Astrocyte (in vitro differentiated cells and primary cell): ENCODE measurements around the gene CARD11. TPM values are rescaled to one million over a fixed set of nuclear protein-coding genes. Genes with fewer than 3 reads are reported as not detected.

Experiments used
- DNase-seq: peaks from one replicate; pipeline ENCODE4 v3.0.0-alpha.2; 2010; ENCODE audit warnings: low read depth
- FAIRE-seq: peaks from 2 replicates; lab custom pipeline; 2011; peaks lifted over from hg19 to GRCh38; lab: Jason Lieb, UNC
- H2AFZ ChIP-seq: 2 replicates; pipeline ENCODE4 v1.6.0; 2012; ENCODE audit warnings: low read depth, low read length, inconsistent platforms
- H3K27ac ChIP-seq: 2 replicates; pipeline ENCODE4 v1.5.1; 2011; ENCODE audit warnings: low read depth, low read length, inconsistent platforms
- H3K27me3 ChIP-seq: 2 replicates; pipeline ENCODE4 v1.6.0; 2011; ENCODE audit warnings: low read length, inconsistent platforms; ENCODE audit not compliant: insufficient read depth
- H3K36me3 ChIP-seq: 2 replicates; pipeline ENCODE4 v1.5.1; 2011; ENCODE audit warnings: low read length, inconsistent platforms; ENCODE audit not compliant: insufficient read depth
- H3K4me1 ChIP-seq: 2 replicates; pipeline ENCODE4 v1.5.1; 2011; ENCODE audit warnings: low read length, inconsistent platforms; ENCODE audit not compliant: insufficient read depth
- H3K4me2 ChIP-seq: 2 replicates; pipeline ENCODE4 v1.6.0; 2012; ENCODE audit warnings: low read length, inconsistent platforms
- H3K4me3 ChIP-seq: 2 replicates; pipeline ENCODE4 v1.5.1; 2011; ENCODE audit warnings: low read depth, mild to moderate bottlenecking, low read length, inconsistent platforms; ENCODE audit not compliant: insufficient read depth
- H3K79me2 ChIP-seq: 2 replicates; pipeline ENCODE4 v1.6.0; 2012; ENCODE audit warnings: mild to moderate bottlenecking, low read length, inconsistent platforms; ENCODE audit not compliant: insufficient read depth
- H3K9ac ChIP-seq: 2 replicates; pipeline ENCODE4 v1.6.0; 2012; ENCODE audit warnings: mild to moderate bottlenecking, low read length, inconsistent platforms
- H3K9me3 ChIP-seq: 2 replicates; pipeline ENCODE4 v1.5.1; 2012; ENCODE audit warnings: low read depth, mild to moderate bottlenecking, low read length, inconsistent platforms; ENCODE audit not compliant: insufficient read depth
- H4K20me1 ChIP-seq: 2 replicates; pipeline ENCODE4 v1.6.0; 2012; ENCODE audit warnings: low read length, inconsistent platforms; ENCODE audit not compliant: insufficient read depth
- H3K27ac Mint-ChIP-seq: one replicate; pipeline ENCODE4 v1.8.0; 2021; ENCODE audit warnings: mild to moderate bottlenecking, mixed read lengths; ENCODE audit not compliant: unreplicated experiment
- H3K27me3 Mint-ChIP-seq: one replicate; pipeline ENCODE4 v1.8.0; 2021; ENCODE audit warnings: low read depth, mixed read lengths; ENCODE audit not compliant: unreplicated experiment
- H3K36me3 Mint-ChIP-seq: one replicate; pipeline ENCODE4 v1.8.0; 2021; ENCODE audit warnings: low read depth, mixed read lengths; ENCODE audit not compliant: unreplicated experiment
- H3K4me1 Mint-ChIP-seq: one replicate; pipeline ENCODE4 v1.8.0; 2021; ENCODE audit warnings: low read depth, mixed read lengths; ENCODE audit not compliant: unreplicated experiment
- H3K4me3 Mint-ChIP-seq: one replicate; pipeline ENCODE4 v1.8.0; 2021; ENCODE audit warnings: mild to moderate bottlenecking, moderate library complexity, mixed read lengths; ENCODE audit not compliant: unreplicated experiment
- H3K9me3 Mint-ChIP-seq: one replicate; pipeline ENCODE4 v1.8.0; 2021; ENCODE audit warnings: mild to moderate bottlenecking, mixed read lengths; ENCODE audit not compliant: unreplicated experiment
- CTCF ChIP-seq: IDR thresholded peaks from 2 replicates; pipeline ENCODE4 v1.5.1; 2011; ENCODE audit warnings: low read depth, mild to moderate bottlenecking, inconsistent platforms, low read length, moderate library complexity; ENCODE audit not compliant: insufficient read depth
- EZH2 ChIP-seq: IDR thresholded peaks from 2 replicates; pipeline ENCODE4 v1.6.1; 2012; ENCODE audit warnings: mild to moderate bottlenecking, low read length, inconsistent platforms; ENCODE audit not compliant: insufficient read depth
- total RNA-seq: library from RNA; stranded (reverse); gene quantifications from 2 replicates; pipeline ENCODE4 v1.2.1, GENCODE V29; 2021

CARD11 gene
- total RNA-seq, 1 donor from 2014 or later = 9.5 TPM

- no peak overlapping the region for H3K4me3 ChIP-seq
- H3K27ac ChIP-seq = no peak overlapping the region
- H3K4me1 Mint-ChIP-seq = no peaks in the 10 kb centered on the region
- no peaks in the 10 kb centered on the region for H3K36me3 Mint-ChIP-seq
- H3K4me2 ChIP-seq = no peak overlapping the region
- H3K9me3 ChIP-seq = no peaks in the 10 kb centered on the region
- no peak overlapping the region for H3K9ac ChIP-seq
- FAIRE-seq (no peak), DNase-seq (no peak)
- H3K4me3 Mint-ChIP-seq = no peak overlapping the region
- H3K27me3 ChIP-seq = peaks cover 2% of the 10 kb centered on the region
- H3K36me3 ChIP-seq = no peaks in the 10 kb centered on the region
- no peaks in the 10 kb centered on the region for H3K4me1 ChIP-seq
- H3K79me2 ChIP-seq = no peaks in the 10 kb centered on the region
- peaks cover 6% of the 10 kb centered on the region for H3K27me3 Mint-ChIP-seq
- H4K20me1 ChIP-seq = no peaks in the 10 kb centered on the region
- no peak overlapping the region for H2AFZ ChIP-seq
- TF ChIP-seq EZH2 = no peak
- TF ChIP-seq CTCF = no peak
- no peak overlapping the region for H3K27ac Mint-ChIP-seq
- H3K9me3 Mint-ChIP-seq = peaks cover 4% of the 10 kb centered on the region
Observed at GRCh38 chr7:2972835-2973161, 70.9 kb downstream of the CARD11 start.

- Histone ChIP-seq H4K20me1 (no peaks in the 10 kb centered on the region), H2AFZ (no peak overlapping the region), H3K27me3 (peaks cover 2% of the 10 kb centered on the region), H3K4me2 (no peak overlapping the region), H3K79me2 (no peaks in the 10 kb centered on the region), H3K4me1 (no peaks in the 10 kb centered on the region), H3K4me3 (no peak overlapping the region), H3K9ac (no peak overlapping the region), H3K36me3 (no peaks in the 10 kb centered on the region), H3K9me3 (no peaks in the 10 kb centered on the region), H3K27ac (no peak overlapping the region)
- Mint-ChIP-seq H3K9me3 (peaks cover 4% of the 10 kb centered on the region), H3K36me3 (no peaks in the 10 kb centered on the region), H3K27ac (no peak overlapping the region), H3K4me3 (no peak overlapping the region), H3K27me3 (peaks cover 6% of the 10 kb centered on the region), H3K4me1 (no peaks in the 10 kb centered on the region)
- DNase-seq (no peak), FAIRE-seq (no peak)
- TF ChIP-seq CTCF (no peak), EZH2 (no peak)
Observed at GRCh38 chr7:2971914-2972834, 71.5 kb downstream of the CARD11 start.

GRCh38 chr7:2970861-2971260 is 72.8 kb downstream of the CARD11 start:
- DNase-seq (no peak), FAIRE-seq (no peak)
- H3K4me3 ChIP-seq = no peak overlapping the region
- peaks cover 4% of the 10 kb centered on the region for H3K9me3 ChIP-seq
- no peak overlapping the region for H3K27ac ChIP-seq
- Mint-ChIP-seq H3K27ac (no peak overlapping the region), H3K9me3 (peaks cover 14% of the 10 kb centered on the region), H3K4me3 (no peak overlapping the region), H3K4me1 (no peaks in the 10 kb centered on the region), H3K36me3 (no peaks in the 10 kb centered on the region), H3K27me3 (peaks cover 6% of the 10 kb centered on the region)
- H3K4me2 ChIP-seq = no peak overlapping the region
- H3K27me3 ChIP-seq = peaks cover 2% of the 10 kb centered on the region
- TF ChIP-seq CTCF (no peak), EZH2 (no peak)
- no peaks in the 10 kb centered on the region for H3K4me1 ChIP-seq
- no peaks in the 10 kb centered on the region for H4K20me1 ChIP-seq
- no peak overlapping the region for H3K9ac ChIP-seq
- no peaks in the 10 kb centered on the region for H3K79me2 ChIP-seq
- H2AFZ ChIP-seq = no peak overlapping the region
- H3K36me3 ChIP-seq = no peaks in the 10 kb centered on the region
